NOMO-1 treated with dmso at 0.1 percent for 144 hours (cell line): ENCODE results near the gene STX16.

Experiments used
- DNase-seq: peaks from one replicate; lab custom pipeline; 2025; ENCODE audit not compliant: unreplicated experiment; lab: John Stamatoyannopoulos, UW

Gene STX16

GRCh38 chr20:58708246-58708931, 57.3 kb downstream of the STX16 start:
- DNase-seq: no peak

GRCh38 chr20:58709013-58709702, 58.1 kb downstream of the STX16 start:
- DNase-seq: no peak

GRCh38 chr20:58709703-58710039, 58.6 kb downstream of the STX16 start:
- no peak for DNase-seq

- DNase-seq: no peak
Measured at GRCh38 chr20:58710481-58711265, 59.6 kb downstream of the STX16 start.

GRCh38 chr20:58711266-58712051, 60.4 kb downstream of the STX16 start:
- DNase-seq: no peak

GRCh38 chr20:58712151-58712791, 61.2 kb downstream of the STX16 start:
- no peak for DNase-seq

- DNase-seq: no peak
Measured at GRCh38 chr20:58712806-58713731, 62.0 kb downstream of the STX16 start.

- no peak for DNase-seq
Measured at GRCh38 chr20:58713801-58714339, 62.8 kb downstream of the STX16 start.

- no peak for DNase-seq
Measured at GRCh38 chr20:58714340-58714922, 63.3 kb downstream of the STX16 start.

GRCh38 chr20:58714923-58715351, 63.9 kb downstream of the STX16 start:
- DNase-seq: no peak

- DNase-seq: no peak
Measured at GRCh38 chr20:58715391-58715800, 64.3 kb downstream of the STX16 start.

- no peak for DNase-seq
Measured at GRCh38 chr20:58715801-58716475, 64.9 kb downstream of the STX16 start.

GRCh38 chr20:58716476-58717277, 65.6 kb downstream of the STX16 start:
- DNase-seq: no peak

GRCh38 chr20:58717278-58718091, 66.4 kb downstream of the STX16 start:
- no peak for DNase-seq

GRCh38 chr20:58718121-58718563, 67.1 kb downstream of the STX16 start:
- no peak for DNase-seq

GRCh38 chr20:58718729-58719128, 67.6 kb downstream of the STX16 start:
- no peak for DNase-seq

- no peak for DNase-seq
Measured at GRCh38 chr20:58719258-58719657, 68.2 kb downstream of the STX16 start.
